ENCODE data around the gene LDLRAP1. TPM values are rescaled to one million over a fixed set of nuclear protein-coding genes. Genes with fewer than 3 reads are reported as not detected.

LDLRAP1 gene
- total RNA-seq, 2 donors from 2014 or later = 37.8 to 56.3 TPM

- H3K4me3 ChIP-seq = no peak overlapping the region
- no peaks in the 10 kb centered on the region for H3K36me3 ChIP-seq
- peak; percentile 27 for DNase-seq (ENCODE audit: low spot score)
- no peaks in the 10 kb centered on the region for H3K9me3 ChIP-seq
- H3K4me1 ChIP-seq (replicated peaks) = peaks cover 17% of the 10 kb centered on the region
- H3K27ac ChIP-seq = peak overlapping the region in 1 of 2 donors; percentile 20
- 55% methylated on average over 4 of the region's 4 CpGs for WGBS
- TF ChIP-seq POLR2AphosphoS5 (IDR thresholded peaks at IDR 0.05) (no peak), POLR2A (IDR thresholded peaks at IDR 0.05) (no peak), CTCF (IDR thresholded peaks at IDR 0.05) (no peak)
- intact Hi-C loops (cut with DNase I) = no loop called here
- no peaks in the 10 kb centered on the region for H3K27me3 ChIP-seq (replicated peaks; ENCODE audit: insufficient read depth)
Measured at GRCh38 chr1:25560788-25561187, 17.4 kb downstream of the LDLRAP1 start.

DNA sequence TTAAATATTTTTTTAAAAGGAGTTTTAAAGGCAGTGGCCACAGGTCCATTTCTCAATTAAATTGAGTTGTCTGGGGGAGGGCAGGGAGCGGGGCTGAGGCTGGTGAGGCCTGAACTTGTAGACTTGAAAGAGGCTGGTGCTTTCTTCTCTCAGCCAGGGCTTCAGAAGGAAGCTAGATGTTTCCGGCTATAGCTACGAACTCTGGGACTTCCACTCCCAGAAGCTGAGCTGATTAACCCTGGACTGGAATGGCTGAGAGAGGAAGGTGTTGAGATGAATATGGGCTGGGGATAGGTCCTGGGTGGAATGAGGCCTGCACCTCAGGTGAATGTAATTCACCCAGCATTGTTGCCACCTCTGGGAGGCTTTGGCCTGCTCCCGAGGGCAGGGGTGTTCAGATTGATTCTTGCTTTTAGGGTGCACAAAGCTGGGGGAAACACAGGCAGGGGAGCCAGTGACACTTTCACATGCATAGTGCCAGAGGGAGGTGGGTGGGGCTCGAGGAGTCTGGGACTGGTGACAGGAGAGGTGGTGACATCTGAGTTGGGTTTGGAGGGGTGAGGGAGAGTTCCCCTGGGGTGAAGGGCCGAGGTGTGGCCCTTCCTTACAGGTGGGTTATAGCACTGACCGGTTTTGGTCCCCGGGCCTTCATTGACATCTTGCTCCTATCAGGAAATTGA lies 18.2 kb downstream of the LDLRAP1 start:
- Histone ChIP-seq H3K4me1 (replicated peaks) (peaks cover 25% of the 10 kb centered on the region), H3K4me3 (no peak overlapping the region), H3K27me3 (replicated peaks; ENCODE audit: insufficient read depth) (no peaks in the 10 kb centered on the region), H3K36me3 (no peaks in the 10 kb centered on the region), H3K9me3 (no peaks in the 10 kb centered on the region), H3K27ac (peak overlapping the region; percentile 20 to 32)
- no peak for TF ChIP-seq CTCF (IDR thresholded peaks at IDR 0.05)
- TF ChIP-seq POLR2AphosphoS5 (IDR thresholded peaks at IDR 0.05) = no peak
- TF ChIP-seq POLR2A (IDR thresholded peaks at IDR 0.05) = no peak
- no peak for DNase-seq (ENCODE audit: low spot score)
- intact Hi-C loops (cut with DNase I) = no loop called here
- WGBS = 44% methylated on average over 8 of the region's 8 CpGs

DNA sequence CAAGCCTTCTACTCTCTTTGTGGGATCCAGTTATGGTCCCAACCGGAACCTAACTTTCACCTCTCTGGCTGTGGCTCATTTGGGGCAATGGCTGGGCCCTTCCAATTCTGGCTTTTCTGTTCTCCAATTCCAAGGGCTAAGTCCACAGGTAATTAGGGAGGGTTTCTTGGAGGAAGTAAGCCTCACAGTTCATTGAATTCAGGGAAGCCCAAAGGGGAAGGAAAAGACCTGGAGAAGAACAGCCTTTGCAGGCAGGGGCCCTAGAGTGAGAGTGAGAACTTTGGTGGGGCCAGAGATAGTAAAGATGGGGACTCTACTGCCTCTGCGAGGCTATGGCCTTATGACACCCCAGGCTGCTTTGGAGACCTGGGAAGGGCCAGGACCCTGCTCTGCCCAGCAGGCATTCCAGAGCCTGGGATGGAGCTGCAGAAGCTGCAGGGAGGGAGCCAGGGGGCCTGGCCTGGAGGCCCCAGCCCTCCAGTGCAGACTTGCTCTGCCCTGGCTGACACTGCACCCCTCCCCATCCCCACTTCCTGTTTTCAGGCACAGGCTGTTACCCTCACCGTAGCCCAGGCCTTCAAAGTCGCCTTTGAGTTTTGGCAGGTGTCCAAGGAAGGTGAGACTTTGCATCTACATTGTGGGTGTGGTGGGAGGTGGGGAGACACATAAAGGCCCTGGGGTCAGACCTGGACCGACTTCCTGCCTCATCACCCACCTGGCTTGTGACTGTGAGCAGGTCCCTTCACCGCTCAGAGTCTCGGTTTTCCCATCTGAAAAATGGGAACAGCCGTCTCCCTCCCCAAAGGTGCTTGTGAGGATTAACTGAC lies 18.9 kb downstream of the LDLRAP1 start:
- Histone ChIP-seq H3K9me3 (no peaks in the 10 kb centered on the region), H3K4me3 (no peak overlapping the region), H3K27me3 (replicated peaks; ENCODE audit: insufficient read depth) (no peaks in the 10 kb centered on the region), H3K27ac (peak overlapping the region; percentile 20 to 32), H3K4me1 (replicated peaks) (peaks cover 32% of the 10 kb centered on the region), H3K36me3 (no peaks in the 10 kb centered on the region)
- intact Hi-C loops (cut with DNase I) = no loop called here
- 64% methylated on average over 8 of the region's 8 CpGs for WGBS
- TF ChIP-seq POLR2A (IDR thresholded peaks at IDR 0.05) (no peak), CTCF (IDR thresholded peaks at IDR 0.05) (no peak), POLR2AphosphoS5 (IDR thresholded peaks at IDR 0.05) (no peak)
- DNase-seq (ENCODE audit: low spot score) = peak; percentile 23

DNA sequence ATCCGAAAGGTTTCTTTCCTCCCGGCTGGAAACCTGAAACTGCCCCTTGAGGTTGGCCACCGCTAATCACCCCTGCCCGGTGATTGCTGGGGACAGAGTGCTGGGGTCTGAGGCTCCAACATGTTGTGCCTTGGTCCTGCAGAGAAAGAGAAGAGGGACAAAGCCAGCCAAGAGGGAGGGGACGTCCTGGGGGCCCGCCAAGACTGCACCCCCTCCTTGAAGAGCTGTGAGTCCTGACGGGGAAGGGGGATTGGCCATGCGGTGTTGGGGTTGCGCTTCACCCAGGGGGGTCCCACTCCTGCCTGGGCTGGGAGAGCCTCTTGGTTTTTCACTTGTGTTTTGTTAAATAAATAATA lies 19.5 kb downstream of the LDLRAP1 start:
- Histone ChIP-seq H3K36me3 (no peaks in the 10 kb centered on the region), H3K4me1 (replicated peaks) (peaks cover 38% of the 10 kb centered on the region)

More for the DNA sequence above, 19.5 kb downstream of the LDLRAP1 start:
- H3K27ac ChIP-seq = peak overlapping the region in 1 of 2 donors; percentile 32
- H3K4me3 ChIP-seq = no peak overlapping the region
- no peak for DNase-seq (ENCODE audit: low spot score)
- 75% methylated on average over 9 of the region's 9 CpGs for WGBS
- H3K27me3 ChIP-seq (replicated peaks; ENCODE audit: insufficient read depth) = no peaks in the 10 kb centered on the region
- no peak for TF ChIP-seq CTCF (IDR thresholded peaks at IDR 0.05)
- no peak for TF ChIP-seq POLR2A (IDR thresholded peaks at IDR 0.05)
- TF ChIP-seq POLR2AphosphoS5 (IDR thresholded peaks at IDR 0.05) = no peak
- H3K9me3 ChIP-seq = no peaks in the 10 kb centered on the region
- intact Hi-C loops (cut with DNase I) = no loop called here

All from prostate gland (tissue), 2 donors.